ENCODE measurements around the gene PAX7.

Gene PAX7

GRCh38 chr1:18644973-18645746 lies 14.5 kb downstream of the PAX7 start:
- peaks cover 0 to 97% of the 10 kb centered on the region in 2 donors for H3K27me3 ChIP-seq
- TF ChIP-seq CTCF (IDR thresholded peaks at IDR 0.05): no peak
- no peak for DNase-seq
- intact Hi-C loops (cut with DNase I; ENCODE audit: low total_unique reads): no loop called here
- no peak overlapping the region for H3K27ac ChIP-seq
- peaks cover 0 to 30% (median 24%) of the 10 kb centered on the region in 4 donors for H3K4me1 ChIP-seq
- no peaks in the 10 kb centered on the region for H3K36me3 ChIP-seq
- H3K4me3 ChIP-seq: no peak overlapping the region
- no peaks in the 10 kb centered on the region for H3K9me3 ChIP-seq

- peaks cover 0 to 97% of the 10 kb centered on the region in 2 donors for H3K27me3 ChIP-seq
- H3K4me3 ChIP-seq: no peak overlapping the region
- peaks cover 0 to 28% (median 24%) of the 10 kb centered on the region in 4 donors for H3K4me1 ChIP-seq
- no peak for DNase-seq
- no peaks in the 10 kb centered on the region for H3K9me3 ChIP-seq
- intact Hi-C loops (cut with DNase I; ENCODE audit: low total_unique reads): no loop called here
- TF ChIP-seq CTCF (IDR thresholded peaks at IDR 0.05): no peak
- no peaks in the 10 kb centered on the region for H3K36me3 ChIP-seq
- H3K27ac ChIP-seq: no peak overlapping the region
These were observed 15.1 kb downstream of the PAX7 start for GRCh38 chr1:18645747-18646090.

- H3K27ac ChIP-seq: no peak overlapping the region
- no peaks in the 10 kb centered on the region for H3K36me3 ChIP-seq
- no peak for TF ChIP-seq CTCF (IDR thresholded peaks at IDR 0.05)
- no peaks in the 10 kb centered on the region for H3K9me3 ChIP-seq
- peaks cover 0 to 97% of the 10 kb centered on the region in 2 donors for H3K27me3 ChIP-seq
- H3K4me1 ChIP-seq: peaks cover 0 to 28% (median 24%) of the 10 kb centered on the region in 4 donors
- intact Hi-C loops (cut with DNase I; ENCODE audit: low total_unique reads): no loop called here
- H3K4me3 ChIP-seq: peak overlapping the region; percentile 12 to 47
- no peak for DNase-seq
These were observed 15.6 kb downstream of the PAX7 start for GRCh38 chr1:18646091-18646785.

- Histone ChIP-seq H3K27me3 (peaks cover 0 to 98% of the 10 kb centered on the region in 2 donors), H3K36me3 (no peaks in the 10 kb centered on the region), H3K27ac (no peak overlapping the region), H3K4me3 (peak overlapping the region; percentile 12 to 47), H3K4me1 (peaks cover 0 to 28% (median 24%) of the 10 kb centered on the region in 4 donors), H3K9me3 (no peaks in the 10 kb centered on the region)
- no peak for DNase-seq
- intact Hi-C loops (cut with DNase I; ENCODE audit: low total_unique reads): no loop called here
- no peak for TF ChIP-seq CTCF (IDR thresholded peaks at IDR 0.05)
These were observed 16.3 kb downstream of the PAX7 start for GRCh38 chr1:18646786-18647410.

- Histone ChIP-seq H3K27me3 (peaks cover 0 to 98% of the 10 kb centered on the region in 2 donors), H3K36me3 (no peaks in the 10 kb centered on the region)
These were observed 17.1 kb downstream of the PAX7 start for GRCh38 chr1:18647681-18648214.

More at GRCh38 chr1:18647681-18648214, 17.1 kb downstream of the PAX7 start:
- H3K4me1 ChIP-seq: peaks cover 0 to 27% (median 24%) of the 10 kb centered on the region in 4 donors
- no peak overlapping the region for H3K4me3 ChIP-seq
- intact Hi-C loops (cut with DNase I; ENCODE audit: low total_unique reads): no loop called here
- H3K27ac ChIP-seq: no peak overlapping the region
- DNase-seq: no peak
- no peaks in the 10 kb centered on the region for H3K9me3 ChIP-seq
- no peak for TF ChIP-seq CTCF (IDR thresholded peaks at IDR 0.05)
